ENCODE data around the gene VCAN.
"Not testable (repeated sequence)": the region's sequence is repeated elsewhere in the genome, so short reads cannot be mapped to it uniquely, and the experiment has no call there.

The VCAN gene

DNA sequence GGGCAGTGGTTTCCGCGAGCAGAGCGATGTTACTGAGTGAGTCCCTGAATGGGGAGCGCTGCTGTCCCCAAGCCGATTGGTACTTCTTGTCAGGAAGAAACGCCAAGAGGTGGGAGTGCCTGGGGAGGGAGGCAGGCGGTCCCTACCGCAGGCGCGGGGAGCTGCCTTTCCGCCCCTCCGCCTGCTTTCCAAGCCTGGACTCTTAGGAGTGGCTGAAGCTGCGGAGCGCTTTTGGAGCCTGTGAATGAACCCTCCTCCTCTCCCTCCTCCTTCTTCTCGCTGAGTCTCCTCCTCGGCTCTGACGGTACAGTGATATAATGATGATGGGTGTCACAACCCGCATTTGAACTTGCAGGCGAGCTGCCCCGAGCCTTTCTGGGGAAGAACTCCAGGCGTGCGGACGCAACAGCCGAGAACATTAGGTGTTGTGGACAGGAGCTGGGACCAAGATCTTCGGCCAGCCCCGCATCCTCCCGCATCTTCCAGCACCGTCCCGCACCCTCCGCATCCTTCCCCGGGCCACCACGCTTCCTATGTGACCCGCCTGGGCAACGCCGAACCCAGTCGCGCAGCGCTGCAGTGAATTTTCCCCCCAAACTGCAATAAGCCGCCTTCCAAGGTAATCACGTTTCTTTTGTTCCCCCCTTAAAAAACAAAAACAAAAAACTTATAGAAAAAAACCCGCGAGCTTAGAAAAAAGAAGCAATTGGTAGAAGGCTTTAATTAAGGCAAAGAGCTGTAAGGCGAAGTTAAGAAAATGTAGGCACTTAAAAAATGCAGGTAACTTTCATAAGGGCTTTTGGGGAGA lies at the start of gene VCAN:
VCAN (plus strand) TSS at position 340 of the 808 bp plus-strand sequence. CDS start 11,775 bp downstream, outside the sequence.
- no peak for DNase-seq (ENCODE audit: low read depth, low spot score)

DNA sequence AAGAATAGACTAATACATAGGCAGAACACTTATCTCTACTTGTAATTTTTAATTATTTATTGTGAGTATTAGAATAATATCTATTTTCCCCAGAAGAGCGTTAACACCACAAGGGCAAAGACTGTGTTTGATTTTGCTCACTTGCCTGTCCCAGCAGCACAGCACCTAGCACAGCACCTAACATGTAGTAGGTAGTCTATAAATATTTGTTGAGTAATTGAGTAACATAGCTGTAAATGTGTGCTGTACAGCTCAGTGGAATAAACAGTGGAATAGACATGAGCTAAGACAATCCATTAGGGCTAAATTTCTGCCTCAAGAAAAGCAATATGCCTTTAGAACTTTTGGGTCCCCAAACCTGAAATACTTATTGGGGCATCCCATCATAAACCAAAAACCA lies 49.3 kb upstream of the VCAN start:
- DNase-seq (ENCODE audit: low read depth, low spot score) = no peak

DNA sequence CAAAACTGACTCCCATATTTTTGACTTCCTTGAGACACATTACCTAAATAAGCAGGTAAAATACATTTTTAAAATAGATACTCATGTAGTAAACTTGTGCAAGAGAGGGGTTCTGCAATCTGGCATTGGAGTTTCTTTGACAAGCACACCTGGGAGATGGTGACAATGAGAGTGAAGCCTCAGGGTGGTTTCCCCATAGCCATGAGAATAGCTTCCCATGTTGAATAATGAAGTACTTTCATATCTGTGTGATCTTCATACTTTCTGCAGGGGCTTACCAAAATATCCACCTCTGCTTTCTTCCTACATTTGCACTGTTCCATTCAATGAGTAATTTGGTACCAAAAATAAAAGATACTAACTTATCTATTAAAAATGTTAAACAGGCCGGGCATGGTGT lies 44.7 kb upstream of the VCAN start:
- no peak for DNase-seq (ENCODE audit: low read depth, low spot score)

DNA sequence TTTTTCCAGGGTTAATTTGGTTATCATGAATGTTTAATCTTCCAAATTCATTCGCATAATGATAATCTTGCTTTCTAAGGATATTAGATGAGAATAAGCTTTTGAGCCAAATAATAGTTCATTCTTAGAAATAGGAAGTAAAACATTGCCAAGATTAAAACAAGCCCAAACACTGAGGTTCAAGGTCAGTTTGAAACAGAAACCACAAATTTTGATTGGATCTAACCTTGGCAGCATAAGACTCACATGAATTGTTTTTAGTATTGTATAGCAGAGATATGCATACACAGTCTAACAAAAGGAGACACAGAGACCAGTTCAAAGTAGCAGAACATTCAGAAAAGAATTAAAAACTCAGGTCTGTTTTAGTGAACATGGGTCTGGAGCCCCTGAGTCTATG lies 43.4 kb upstream of the VCAN start:
- peak; percentile 6 for DNase-seq (ENCODE audit: low read depth, low spot score)

DNA sequence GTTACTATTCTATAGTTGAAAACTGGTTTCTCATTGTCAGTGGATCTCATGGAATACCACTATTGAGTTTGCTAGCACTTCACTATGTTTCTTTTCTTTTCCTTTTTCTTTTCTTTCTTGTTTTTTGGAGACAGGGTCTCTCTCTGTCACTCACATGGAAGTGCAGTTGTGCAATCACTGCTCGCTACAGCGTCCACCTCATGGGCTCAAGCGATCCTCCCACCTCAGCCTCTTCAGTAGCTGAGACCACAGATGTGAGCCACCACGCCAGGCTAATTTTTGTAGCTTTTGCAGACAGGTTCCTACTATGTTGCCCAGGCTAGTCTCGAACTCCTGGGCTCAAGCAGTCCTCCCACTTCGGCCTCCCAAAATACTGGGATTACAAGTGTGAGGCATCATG lies 42.7 kb upstream of the VCAN start:
- no peak for DNase-seq (ENCODE audit: low read depth, low spot score)

DNA sequence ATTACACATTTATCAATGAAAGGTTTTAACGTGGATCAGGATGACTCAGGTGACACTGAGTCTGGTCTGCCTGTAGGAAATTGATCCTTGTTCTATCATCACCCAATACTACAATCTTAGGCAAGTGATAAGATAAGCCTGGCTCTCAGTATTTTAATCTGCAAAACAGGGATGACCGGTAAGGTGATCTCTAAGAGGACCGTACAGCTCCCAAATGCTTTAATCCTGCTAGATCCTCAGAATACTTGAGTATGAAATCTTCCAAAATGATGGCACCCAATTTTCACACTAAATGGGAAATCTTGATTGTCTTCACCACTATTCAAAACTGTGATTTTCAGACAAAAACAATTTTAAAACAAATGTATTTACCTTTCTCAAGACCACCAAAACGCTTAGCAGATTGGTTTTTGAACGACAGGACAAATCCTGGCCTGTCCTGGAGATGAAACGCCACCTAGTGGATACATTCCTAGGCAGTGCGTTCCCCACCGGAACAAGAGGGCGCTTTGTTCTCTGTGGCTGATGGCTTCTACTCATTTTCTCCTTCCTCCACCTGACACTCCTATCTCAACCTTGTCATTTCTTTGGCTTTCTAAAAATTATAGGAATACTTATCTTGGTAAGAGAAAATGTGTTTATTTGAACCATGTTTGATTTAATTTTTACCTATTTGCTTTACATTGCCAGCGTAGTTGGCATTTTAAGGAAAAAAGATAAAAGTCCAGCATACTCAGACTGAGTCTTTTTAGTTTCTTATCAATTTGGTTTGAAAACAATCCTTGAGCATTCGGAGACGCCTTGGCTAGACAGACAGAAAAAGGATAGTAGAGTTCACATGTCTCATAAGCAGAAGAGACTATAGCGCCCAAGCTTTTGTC lies 41.2 kb upstream of the VCAN start:
- peak; percentile 18 for DNase-seq (ENCODE audit: low read depth, low spot score)

DNA sequence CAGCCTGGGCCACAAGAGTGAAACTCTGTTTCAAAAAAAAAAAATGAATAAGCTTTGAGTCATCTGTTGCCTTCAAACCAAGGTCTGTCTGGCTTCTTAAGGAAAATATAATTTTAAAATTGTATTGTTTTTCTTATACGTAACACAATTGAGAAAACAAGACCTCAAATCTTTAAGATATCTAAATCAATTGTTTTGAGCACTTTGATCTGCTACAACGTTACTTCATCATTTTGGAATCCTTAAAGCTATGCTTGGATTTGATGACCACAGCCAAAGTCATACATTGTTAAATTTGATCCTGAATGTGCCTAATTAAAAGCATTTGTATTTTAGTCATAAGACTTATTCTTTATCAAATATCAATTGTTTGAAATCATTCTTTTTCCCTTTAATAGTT lies 37.7 kb upstream of the VCAN start:
- DNase-seq (ENCODE audit: low read depth, low spot score) = no peak

DNA sequence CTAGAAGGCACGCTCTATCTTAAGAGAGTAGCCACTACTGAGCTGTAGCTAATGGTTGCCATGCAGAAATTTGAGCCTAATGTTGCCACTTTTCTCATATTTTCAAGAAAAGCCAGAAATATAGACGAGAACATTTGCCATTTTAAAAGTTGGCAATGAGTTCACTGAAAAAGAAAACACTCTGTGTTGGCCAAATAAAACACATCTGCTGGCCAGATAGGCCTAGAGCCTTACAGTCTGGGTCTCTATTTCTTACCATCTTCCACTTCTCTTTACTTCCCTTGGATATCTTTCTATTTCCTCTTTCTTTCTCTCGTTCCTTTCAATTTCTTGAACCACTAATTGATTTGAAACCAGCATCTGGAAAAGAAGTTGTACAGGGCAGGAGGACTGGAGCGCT lies 36.6 kb upstream of the VCAN start:
- no peak for DNase-seq (ENCODE audit: low read depth, low spot score)

DNA sequence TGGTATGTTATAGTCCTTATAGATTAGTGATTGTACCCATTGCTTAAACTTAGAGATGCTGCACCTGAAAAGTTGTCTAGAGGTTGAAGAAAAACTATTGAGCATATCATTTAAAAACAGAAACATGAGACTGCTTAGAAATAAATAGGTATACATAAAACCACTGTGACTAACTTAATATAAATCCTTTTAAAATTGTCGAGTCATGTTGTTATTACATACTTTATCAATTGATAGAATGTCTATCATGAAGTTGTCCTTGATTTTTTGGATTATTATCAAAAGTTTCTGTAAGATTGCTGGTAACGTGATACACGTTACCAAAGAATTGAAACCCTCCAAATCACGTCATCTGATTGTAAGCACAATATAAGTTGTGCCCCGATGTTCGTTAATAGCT lies 35.3 kb upstream of the VCAN start:
- no peak for DNase-seq (ENCODE audit: low read depth, low spot score)

DNA sequence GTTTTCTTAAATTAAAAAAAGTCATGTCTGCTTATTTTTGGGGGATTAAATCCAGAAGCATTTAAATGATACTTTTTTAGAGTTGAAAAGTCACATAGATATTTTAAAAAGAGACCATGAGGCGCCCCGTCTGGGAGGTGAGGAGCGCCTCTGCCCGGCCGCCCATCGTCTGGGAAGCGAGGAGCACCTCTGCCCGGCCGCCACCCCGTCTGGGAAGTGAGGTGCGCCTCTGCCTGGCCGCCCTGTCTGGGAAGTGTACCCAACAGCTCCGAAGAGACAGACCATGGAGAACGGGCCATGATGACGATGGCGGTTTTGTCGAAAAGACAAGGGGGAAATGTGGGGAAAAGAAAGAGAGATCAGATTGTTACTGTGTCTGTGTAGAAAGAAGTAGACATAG lies 33.8 kb upstream of the VCAN start:
- not testable (repeated sequence) for DNase-seq (ENCODE audit: low read depth, low spot score)

DNA sequence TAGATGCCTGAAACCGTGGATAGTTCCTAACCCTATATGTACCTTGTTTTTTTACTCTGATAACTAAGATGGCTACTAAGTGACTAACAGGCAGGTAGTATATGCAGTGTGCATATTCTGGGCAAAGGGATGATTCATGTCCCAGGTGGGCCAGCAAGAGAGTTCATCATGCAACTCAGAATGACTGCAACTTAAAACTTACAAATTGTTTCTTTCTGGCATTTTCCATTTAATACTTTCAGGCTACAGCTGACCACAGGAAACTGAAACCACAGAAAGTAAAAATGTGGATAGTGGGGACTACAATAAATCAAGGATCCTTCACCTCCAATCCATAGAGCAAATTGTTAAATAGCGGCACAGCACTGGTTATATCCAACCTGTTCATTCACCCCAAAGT lies 30.7 kb upstream of the VCAN start:
- DNase-seq (ENCODE audit: low read depth, low spot score) = no peak

DNA sequence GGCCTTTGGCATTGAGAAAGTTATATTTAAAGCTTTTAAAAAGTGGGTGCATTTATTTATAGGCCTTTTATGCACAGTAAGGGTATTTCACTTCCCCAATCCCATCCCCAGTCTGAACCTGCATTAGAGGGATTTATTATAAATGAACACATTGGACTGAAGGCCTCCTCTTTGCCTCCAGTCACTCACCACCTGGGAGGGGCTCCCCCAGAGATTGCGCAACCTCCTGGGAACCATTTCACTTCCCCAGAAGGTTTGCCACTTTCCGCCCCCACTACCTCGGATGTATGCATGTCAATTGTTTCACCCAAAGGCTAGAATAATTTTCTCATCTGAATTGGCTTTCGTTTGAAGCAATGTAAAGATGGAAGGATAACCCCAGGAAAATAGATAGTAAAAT lies 29.8 kb upstream of the VCAN start:
- DNase-seq (ENCODE audit: low read depth, low spot score) = no peak

DNA sequence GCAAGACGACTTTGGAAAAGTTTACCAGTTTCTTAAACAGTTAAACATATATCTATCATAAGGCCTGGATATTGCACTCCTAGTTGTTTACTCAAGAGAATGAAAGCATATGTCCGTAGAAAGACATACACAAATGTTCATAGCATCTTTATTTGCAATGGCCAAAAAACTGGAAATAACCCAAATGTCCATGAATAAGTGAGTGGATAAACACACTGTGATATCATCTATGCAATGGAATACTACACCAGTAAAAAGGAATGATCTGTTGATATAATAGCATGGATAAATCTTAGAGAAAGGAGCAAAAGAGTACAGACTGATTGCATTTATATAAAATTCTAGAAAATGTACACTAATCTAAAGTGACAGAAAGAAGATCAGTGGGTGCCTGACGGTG lies 28.0 kb upstream of the VCAN start:
- no peak for DNase-seq (ENCODE audit: low read depth, low spot score)

DNA sequence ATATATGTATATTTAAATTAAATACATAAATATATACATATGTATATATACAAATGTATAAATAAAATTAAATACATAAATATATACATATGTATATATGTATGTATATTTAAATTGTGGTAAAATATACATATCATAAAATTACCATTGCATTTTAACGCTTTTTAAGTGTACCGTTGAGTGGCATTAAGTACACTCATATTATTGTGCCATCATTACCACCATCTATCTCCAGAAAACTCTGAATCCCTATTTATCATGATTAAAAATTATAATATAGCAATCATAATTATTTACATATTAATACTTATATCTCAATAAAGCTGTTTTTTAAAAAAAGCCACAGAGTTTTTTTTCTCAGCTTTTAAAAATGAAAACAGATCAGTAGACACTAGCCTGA lies 27.1 kb upstream of the VCAN start:
- no peak for DNase-seq (ENCODE audit: low read depth, low spot score)

DNA sequence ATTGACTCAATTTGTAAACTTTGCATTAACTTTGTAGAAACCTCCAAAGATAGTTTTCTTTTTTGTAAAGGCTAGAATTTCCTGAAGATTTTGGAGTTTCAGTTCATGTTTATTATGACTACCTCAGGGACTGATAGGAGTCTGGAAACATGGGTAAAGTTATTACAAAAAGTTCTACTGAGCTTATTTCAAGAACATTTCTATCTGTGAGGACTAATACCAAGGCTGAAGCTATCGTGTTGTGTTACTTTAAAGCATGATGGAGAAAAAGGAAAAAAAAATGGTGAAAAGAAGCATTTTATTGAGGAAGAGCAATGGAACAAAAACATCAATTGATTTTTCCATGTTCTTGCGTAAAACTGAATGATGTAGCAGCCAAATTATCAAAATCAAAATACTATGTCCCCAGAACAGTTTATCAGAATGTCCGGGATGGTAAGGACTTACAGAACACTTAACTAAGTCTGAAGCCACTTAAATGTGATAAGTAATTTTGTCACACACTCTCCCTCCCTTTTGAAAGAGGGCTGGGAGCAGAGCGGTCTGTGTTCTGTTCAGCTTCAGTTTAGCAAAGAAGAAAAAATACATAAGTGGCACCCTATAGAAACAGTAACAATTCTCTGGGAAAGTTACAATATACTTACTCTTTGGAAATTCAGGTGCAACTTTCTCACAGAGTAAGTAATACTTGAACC lies 25.1 kb upstream of the VCAN start:
- DNase-seq (ENCODE audit: low read depth, low spot score) = no peak

DNA sequence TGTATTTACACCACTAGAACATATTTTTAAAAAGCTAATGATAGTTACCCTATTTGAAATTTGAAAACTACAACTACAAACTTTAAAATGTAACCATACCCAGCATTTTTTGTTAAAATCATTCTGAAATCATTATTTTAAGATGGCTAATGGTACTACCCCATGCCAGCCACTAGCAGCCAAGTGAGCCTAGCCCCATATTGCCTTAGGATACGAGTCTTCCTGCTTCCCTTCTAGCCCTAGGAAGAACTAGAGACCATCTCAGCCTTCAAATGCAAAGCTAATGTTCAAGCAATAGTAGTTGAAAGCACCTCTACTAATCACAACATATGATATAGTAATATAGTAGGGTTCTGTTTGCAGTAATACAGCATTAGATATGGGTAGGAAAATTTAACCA lies 24.0 kb upstream of the VCAN start:
- no peak for DNase-seq (ENCODE audit: low read depth, low spot score)

DNA sequence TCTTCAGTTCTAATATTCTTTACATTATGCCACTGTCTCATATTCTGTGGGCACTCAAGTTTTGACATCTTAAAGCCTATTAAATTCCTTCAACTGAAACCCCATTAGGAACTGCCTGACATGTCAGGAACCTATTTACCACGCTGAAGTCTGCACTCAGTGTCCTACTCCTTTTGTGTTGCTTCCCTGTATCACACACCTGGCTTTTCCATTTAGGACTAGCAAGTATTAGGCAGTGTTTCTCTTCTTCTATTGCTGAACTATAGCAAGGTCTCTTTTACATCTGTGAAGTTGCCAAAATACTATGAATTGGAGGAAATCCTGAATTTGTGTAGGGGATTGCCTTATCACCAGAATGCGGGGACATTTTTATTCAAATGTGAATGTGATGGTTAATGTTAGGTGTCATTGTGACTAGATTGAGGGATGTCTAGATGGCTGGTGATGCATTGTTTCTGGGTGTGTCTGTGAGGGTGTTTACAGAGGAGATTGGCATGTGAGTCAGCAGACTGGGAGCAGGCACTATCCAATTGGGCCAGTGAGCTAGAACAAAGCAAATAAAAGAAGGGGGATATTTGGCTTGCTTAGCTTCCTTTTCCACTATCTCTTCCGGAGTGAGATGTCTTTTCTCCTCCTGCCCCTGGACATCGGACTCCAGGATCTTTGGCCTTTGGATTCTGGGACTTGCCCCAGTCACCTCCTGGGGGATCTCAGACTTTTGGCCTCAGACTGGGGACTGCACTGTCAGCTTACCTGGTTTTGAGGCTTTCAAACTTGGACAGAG lies 21.2 kb upstream of the VCAN start:
- DNase-seq (ENCODE audit: low read depth, low spot score) = no peak

DNA sequence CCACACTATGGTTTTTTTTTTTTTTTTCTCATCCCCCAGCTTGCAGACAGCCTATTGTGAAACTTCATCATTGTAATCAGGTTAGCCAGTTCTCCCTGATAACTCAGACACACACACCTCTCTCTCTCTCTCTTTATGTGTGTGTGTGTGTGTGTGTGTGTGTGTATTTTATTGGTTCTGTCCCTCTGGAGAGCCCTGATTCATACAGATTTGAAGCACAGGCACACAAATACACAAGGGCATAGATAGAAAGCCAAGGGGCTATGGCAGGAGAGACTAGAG lies 20.6 kb upstream of the VCAN start:
- no peak for DNase-seq (ENCODE audit: low read depth, low spot score)

DNA sequence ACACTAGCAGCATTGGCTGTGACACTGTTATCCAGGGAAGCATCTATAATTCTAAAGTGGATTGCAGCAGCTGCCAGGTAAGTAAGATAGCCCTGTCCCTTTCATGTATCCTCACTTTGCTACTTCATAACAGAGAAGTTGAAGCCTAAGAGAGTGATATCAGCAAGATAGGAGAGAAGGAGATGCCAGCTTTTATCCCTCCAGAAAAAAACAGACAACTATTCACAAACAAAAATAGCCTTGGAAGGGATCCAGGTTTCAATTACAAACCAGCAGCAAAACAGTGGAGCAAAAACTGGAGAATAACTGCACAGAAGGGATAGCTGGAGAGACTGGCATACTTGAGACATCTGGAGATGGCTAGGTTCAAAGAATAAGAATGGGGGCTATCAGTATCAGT lies 19.6 kb upstream of the VCAN start:
- DNase-seq (ENCODE audit: low read depth, low spot score) = no peak

DNA sequence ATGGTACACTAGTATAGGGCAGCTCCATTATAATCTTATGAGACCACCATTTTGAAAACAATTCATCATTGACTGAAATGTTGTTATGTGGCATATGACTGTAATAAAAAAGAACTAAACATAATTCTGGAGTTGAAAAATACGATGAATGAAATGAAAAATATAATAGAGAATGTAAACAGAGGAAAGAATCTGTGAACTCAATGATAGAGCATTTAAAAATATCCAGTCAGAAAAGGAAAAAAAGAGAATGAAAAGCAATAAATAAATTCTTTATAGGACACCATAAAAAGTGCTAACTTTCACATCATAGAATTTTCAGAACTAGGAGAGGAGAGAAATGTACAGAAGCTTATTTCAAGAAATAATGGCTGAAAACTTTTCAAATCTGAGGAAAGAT lies 17.6 kb upstream of the VCAN start:
- DNase-seq (ENCODE audit: low read depth, low spot score) = no peak

DNA sequence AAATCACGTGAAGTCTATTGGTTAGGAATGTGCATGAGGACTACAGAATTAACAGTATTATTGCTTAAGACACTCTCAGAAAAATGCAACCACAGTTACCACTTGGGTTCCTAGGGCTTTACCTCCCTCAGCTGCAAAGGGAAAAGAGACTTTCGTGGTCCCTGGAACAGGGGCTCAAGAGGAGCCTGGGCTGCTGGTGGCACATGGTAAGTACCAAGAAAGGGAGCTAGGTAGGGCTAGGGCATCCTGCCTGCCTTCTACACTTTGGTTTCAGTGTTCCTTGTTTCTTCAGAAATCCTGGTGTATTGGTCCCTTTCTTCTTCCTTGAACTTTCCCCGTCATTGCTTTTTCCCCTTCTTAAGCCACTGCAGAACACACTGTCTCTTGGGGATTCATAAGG lies 7.3 kb upstream of the VCAN start:
- DNase-seq (ENCODE audit: low read depth, low spot score) = no peak
